IPS-NIHi11 (cell line): ENCODE results near the gene ITK.

ENCODE experiments used
- DNase-seq: peaks from one replicate; pipeline ENCODE4 v3.0.0; 2012; ENCODE audit warnings: mixed read lengths, low spot score

Gene ITK

GRCh38 chr5:157180374-157181264 lies at the start of gene ITK:
Gene ITK, plus strand, starts transcription at chr5:157180840. Its CDS starts 138 bp downstream, at chr5:157180978.
- DNase-seq: no peak

GRCh38 chr5:157130925-157131324 lies 49.7 kb upstream of the ITK start:
- no peak for DNase-seq

- no peak for DNase-seq
Observed at GRCh38 chr5:157132281-157132612, 48.4 kb upstream of the ITK start.

- no peak for DNase-seq
Observed at GRCh38 chr5:157137691-157138090, 42.9 kb upstream of the ITK start.

GRCh38 chr5:157142317-157143126 lies 38.1 kb upstream of the ITK start, which contains the start of gene MED7:
Gene MED7, minus strand, starts transcription at chr5:157142865. Its CDS starts 3,434 bp downstream, at chr5:157139431.
- DNase-seq: peak; percentile 97

- peak; percentile 58 for DNase-seq
Observed at GRCh38 chr5:157143127-157143971, 37.3 kb upstream of the ITK start.

- DNase-seq: peak; percentile 72
Observed at GRCh38 chr5:157148734-157149615, 31.7 kb upstream of the ITK start.

GRCh38 chr5:157150995-157151394 lies 29.6 kb upstream of the ITK start:
- DNase-seq: no peak

GRCh38 chr5:157155297-157155696 lies 25.3 kb upstream of the ITK start:
- no peak for DNase-seq

GRCh38 chr5:157157293-157157891 lies 23.2 kb upstream of the ITK start:
- no peak for DNase-seq

GRCh38 chr5:157159209-157159751 lies 21.4 kb upstream of the ITK start:
- DNase-seq: no peak

- no peak for DNase-seq
Observed at GRCh38 chr5:157160001-157160400, 20.6 kb upstream of the ITK start.

GRCh38 chr5:157161996-157162395 lies 18.6 kb upstream of the ITK start:
- DNase-seq: no peak

GRCh38 chr5:157162919-157163510 lies 17.6 kb upstream of the ITK start:
- DNase-seq: no peak

GRCh38 chr5:157164521-157164920 lies 16.1 kb upstream of the ITK start:
- DNase-seq: no peak

GRCh38 chr5:157165261-157165660 lies 15.4 kb upstream of the ITK start:
- DNase-seq: no peak

- DNase-seq: no peak
Observed at GRCh38 chr5:157165668-157166067, 15.0 kb upstream of the ITK start.

- DNase-seq: no peak
Observed at GRCh38 chr5:157166214-157167213, 14.1 kb upstream of the ITK start, which contains the start of gene GARIN3. Gene GARIN3, minus strand, starts transcription at chr5:157166264. Its CDS starts 96 bp downstream, at chr5:157166168.

- no peak for DNase-seq
Observed at GRCh38 chr5:157167214-157167621, 13.4 kb upstream of the ITK start.
